ENCODE data around the gene ACVR2B.

ACVR2B gene

DNA sequence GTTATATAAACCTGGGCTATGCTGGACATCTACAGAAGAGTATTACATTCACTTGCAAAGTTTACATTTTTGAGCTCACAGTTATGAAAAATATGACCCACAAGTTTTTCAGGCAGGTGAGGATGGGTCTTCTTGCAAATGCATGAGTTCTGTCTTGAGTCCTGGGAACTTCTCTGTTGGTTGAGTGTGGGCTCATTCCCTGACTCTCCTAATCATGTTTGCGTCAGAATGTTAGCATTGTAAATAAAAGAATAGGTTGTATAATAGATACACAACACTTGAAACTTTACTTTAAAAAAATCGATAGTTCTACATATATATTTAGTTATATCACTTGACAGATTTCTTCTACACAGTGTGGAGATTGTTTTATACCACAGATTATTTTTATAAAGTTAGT, 35.3 kb downstream of the ACVR2B start:
- no peak for DNase-seq (ENCODE audit: low read depth)

DNA sequence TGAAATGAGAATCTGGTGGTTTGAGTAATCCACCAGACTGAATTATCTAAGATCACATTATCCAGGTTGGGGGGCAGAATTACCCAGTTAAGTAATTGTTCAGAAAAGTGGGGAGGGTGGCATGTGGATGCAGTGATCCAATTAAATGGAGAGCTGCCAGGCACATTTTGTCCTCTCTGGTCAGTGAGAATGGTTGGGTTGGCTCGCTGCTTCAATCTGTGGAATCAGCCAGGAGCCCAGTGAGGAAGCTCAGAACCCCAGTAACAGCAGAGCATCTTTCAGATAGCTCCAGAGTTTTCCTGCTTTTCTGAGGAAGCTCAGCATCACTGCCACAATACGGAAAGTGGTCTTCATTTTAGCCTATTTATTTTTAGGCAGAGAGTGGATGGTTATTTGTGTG, 36.1 kb downstream of the ACVR2B start:
- no peak for DNase-seq (ENCODE audit: low read depth)

DNA sequence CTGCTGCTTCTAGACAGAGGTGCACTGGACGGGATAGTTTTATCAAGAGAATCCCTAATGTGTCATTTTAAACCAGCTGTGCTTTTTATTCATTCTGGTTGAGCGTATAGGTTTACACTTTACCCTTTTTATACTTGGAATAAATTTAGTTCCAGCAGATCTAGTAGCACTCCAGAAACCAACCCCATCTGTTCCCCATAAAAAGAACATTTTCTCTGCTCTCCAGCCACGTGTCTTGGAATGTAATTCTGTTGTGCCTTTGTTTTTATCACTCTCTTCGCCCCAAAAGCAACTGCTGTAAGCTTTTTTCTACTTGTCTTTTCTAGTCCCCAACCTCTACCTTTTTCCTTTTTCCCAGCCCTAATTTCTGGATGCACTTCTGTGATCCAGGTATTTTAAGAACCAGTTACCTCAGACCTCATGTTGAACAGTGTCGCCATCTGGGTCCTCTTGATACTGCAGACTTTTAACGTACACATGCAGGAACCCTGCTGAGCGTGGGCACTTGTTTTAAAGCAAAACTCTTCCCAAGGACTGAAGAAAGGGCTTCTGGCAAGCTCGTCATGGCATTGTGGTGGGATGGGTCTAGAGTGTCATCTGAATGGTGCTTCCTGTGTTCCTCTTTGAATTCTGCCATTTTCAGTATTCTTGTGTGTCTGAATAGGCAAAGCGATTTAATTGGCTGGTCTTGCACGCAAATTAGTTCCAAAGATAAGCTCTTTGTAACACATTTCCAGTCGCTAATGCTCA, 36.8 kb downstream of the ACVR2B start:
- no peak for DNase-seq (ENCODE audit: low read depth)

DNA sequence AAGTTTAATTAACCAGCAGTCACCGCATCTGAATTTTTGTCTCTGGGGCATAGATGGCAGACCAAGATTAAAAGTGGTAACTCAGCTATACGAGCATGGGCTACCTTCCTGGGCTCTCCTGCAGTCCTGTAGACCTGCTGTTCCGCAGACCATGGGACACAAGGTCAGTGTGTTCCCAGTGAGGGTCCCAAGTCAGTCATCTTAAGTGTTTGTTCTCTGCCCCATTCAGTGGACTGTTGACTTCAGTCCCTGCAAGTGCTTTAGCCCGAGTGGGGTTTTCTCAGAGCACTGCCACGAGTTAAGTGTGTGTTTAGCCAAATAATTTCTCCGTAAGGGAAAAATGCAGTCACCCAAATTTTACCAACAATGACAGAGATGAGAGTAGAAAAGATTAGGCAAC, 37.5 kb downstream of the ACVR2B start:
- no peak for DNase-seq (ENCODE audit: low read depth)

DNA sequence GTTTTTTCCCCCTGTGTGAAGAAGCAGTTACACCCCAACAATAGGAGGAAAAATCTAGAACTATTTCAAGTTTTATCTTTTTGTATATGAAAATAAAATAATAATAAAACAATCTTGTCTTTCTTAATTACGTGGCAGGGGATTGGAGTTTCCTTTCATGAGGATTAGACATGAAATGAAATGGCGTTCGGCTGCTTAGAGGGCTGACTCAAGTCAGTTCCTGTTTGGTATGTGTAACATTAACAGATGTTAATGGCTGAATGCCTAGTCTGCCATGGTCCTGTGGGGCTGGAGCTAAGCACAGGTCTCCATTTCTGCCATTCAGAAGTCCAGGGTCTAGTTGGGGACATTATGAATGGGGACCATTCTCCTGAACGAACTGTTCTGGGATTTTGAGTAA, 39.3 kb downstream of the ACVR2B start:
- no peak for DNase-seq (ENCODE audit: low read depth)

DNA sequence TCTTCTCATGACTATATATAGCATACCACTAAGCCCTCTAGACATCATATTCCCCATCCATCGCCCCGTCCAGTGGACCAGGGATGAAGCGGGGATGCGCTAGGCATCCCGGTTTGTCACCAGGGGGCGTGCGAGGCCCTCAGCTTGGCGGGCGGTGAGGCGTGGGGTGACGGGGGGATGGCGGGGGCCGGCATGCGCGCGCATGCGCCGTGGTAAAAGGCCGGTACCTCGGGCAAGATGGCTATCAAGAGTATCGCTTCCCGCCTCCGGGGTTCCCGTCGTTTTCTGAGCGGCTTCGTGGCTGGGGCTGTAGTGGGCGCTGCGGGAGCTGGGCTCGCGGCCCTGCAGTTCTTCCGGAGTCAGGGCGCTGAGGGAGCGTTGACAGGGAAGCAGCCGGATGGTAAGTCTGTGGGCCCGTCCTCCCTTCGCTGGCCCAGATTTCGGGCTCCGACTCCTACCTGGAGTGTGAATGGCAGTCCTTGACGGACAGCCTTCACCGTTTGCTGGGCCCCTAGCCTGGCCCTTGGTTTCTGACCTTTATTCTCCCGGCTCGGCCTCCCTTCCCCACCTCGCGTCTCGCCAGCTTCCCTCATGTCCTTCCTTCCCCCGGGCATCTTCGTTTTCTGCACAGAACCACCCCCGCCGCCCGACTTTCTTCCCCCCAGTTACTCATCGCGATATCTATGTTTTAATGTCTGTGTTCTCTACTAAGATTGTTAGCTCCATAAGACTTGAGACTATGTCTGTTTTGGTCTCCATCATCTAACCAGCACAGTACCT, 42.6 kb downstream of the ACVR2B start, which contains the start of gene EXOG:
Gene EXOG (plus strand): TSS at position 210 of the 780 bp plus-strand sequence. CDS start 28 bp downstream, at position 238.
- DNase-seq (ENCODE audit: low read depth): peak; percentile 91

DNA sequence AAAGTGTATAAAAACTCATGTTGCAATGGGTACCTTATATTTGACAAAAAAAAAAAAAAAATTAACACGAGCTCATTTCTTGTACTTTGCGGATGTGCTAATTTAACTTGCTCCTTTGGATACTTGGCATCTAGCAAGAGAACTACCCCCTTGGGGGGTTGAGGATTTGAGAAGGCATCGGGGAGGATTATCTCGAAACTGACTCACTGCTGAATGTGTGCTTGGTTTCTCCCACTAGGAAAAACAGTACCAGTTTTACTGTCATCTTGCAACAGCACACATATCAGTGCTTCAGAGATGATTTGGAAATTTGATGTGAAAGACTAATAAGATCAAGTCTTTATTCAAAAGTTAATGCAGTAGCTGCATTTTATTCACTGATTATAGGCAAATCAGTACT, 43.3 kb downstream of the ACVR2B start:
- no peak for DNase-seq (ENCODE audit: low read depth)

DNA sequence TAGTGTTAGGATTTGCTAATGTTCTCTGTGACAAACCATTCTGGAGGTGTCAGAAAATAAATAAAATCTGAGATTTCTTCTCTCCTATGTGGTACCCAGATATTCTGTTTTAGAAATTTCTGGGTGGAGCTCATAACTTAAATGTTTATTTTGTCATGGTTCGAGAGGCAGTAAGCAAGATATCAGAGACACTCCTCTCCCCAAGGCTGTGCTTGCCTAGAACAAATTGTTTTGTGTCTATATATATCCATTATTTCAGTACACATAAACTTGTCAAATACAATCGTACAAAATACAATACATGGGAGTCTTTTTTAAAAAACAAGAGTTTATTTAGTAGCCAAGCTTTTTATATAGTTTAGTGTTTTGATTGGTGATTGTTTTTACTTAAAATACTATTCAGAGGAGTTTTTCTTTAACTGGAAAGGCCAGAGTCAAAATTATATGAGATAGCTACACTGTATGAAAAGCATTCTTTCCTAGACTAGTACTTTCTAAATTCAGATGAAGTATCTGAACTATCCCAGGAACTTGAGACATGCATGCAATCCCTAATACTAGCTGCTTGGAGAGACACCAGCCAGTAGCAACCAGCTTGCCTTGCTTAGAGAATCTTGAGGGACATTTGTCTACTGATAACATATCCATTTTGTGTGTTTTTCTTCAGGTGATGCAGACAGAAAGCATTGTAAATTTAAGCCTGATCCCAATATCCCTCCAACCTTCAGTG, 47.2 kb downstream of the ACVR2B start:
- no peak for DNase-seq (ENCODE audit: low read depth)

DNA sequence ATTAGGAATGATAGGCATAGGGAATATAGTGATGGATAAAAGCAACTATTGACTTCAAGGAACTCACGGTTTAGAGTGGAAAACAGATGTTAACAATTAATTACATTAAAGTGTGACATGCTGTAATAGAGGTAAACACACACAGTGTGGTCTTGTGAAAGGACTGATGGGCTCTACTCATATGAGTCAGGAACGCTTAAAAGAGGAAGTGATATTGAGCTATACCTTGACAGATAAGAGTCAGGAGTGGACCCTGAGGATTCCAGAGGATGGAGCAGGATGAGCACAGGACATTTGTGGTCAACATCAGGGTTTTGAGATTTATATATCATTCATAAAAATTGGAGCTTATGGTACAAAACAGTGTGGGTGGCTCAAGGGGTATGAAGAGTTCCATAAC, 53.4 kb downstream of the ACVR2B start:
- no peak for DNase-seq (ENCODE audit: low read depth)

DNA sequence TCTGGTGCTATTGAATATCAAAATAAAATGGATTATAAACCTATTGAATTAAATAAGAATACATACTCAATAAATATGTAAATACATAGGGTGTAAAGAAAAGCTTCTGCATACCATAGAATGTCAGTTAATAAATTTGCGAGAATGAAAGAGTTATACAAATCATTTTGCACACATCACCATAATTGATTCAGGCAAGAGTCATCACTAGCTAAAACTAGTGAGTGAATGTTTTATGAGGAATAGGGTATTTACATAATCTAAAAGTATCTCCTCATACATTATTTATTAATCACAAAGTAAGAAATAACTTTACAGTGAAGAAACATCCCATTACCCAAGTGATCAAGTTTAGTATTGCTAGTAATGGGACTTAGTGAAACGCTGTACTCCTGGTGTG, 56.0 kb downstream of the ACVR2B start:
- DNase-seq (ENCODE audit: low read depth): no peak

DNA sequence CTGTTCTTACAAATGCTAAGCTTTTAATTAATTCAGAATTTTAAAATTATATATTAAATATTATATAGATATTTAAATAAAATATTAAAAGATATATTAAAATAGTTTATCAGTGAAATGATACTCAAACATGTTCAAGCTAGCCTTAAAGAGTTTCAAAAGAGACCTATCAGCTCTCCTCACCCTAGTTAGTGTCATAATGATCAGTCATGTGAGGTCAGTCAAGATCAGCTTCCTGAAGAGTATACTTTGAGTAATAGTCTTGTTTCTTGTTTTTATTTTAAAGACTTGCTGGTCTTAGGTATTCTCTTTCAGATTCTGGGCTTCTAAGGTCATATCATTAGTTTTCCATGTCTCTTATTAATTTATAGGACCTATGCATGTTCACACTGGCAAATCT, 56.9 kb downstream of the ACVR2B start:
- DNase-seq (ENCODE audit: low read depth): no peak

DNA sequence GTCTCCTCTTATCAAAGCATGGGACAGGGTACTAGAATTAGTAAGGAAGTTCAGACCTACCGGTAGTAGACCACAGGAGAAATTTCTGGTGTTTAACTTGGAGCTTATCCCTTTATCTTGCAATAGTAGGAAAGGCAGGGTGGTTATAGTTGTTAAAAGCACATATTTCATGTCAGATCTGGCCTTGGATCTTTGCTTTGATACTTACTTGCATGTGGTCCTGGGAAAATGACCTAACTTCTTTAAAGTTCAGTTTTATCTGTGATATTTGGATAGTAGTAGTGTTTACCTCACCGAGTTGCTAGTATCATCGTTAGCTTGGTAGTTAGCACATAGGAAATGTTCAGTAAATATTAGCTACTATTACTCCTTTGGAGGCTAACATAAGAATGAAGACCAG, 57.9 kb downstream of the ACVR2B start:
- DNase-seq (ENCODE audit: low read depth): no peak

DNA sequence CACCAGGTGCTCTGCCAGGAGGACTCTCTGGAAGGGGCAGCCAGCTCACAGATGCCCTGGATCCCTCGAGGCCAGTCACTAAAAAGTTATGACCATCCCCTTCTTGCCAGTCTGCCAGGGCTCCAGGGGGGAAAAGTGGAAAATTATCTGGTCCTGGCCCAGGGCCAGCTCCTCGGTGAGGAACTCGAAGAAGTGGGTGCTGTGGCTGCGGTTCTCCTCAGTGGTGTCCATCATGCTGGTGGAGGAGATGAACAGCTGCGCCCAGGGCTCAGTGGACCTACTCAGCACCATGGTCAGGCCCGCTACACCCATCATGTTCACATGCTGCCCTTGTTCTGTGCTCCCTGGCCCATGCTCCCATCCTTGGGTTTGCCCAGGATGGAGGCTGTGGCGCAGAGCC, 61.7 kb downstream of the ACVR2B start:
- no peak for DNase-seq (ENCODE audit: low read depth)

DNA sequence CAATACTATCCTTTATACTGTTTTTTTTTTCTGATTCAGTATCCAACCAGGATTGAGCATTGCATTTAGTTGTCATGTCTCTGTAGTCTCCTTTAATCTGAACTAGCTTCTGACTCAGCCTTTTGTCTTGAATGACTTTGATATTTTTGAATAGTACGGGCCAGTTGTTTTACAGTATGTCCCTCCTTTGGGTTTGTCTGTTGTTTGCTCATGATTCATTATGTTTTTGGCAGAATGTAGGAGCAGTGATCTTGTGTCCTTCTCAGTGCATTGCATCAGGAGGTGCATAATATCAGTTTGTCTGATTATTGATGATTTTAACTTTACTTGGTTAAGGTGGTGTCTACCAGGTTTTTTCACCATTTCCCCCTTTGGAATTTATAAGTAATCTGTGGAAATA, 63.0 kb downstream of the ACVR2B start:
- no peak for DNase-seq (ENCODE audit: low read depth)

DNA sequence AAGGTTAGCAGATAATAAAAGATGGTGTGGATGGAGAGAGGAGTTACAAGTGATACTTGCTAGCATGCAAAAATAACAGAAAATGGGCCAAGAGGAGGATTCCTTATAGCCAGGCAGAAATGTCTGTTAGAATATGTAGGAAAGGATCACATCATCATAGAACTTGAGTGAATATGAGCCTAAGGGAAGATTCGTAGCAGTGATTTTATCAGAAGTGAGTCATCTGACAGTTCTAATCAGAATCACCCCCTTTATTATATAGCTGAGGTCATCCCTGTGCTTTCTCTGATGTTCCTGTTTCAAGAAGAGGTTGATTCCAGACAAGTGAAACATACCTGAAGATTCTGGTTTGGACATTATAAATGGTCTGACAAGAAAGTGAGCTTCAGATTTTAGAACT, 65.3 kb downstream of the ACVR2B start:
- DNase-seq (ENCODE audit: low read depth): no peak

DNA sequence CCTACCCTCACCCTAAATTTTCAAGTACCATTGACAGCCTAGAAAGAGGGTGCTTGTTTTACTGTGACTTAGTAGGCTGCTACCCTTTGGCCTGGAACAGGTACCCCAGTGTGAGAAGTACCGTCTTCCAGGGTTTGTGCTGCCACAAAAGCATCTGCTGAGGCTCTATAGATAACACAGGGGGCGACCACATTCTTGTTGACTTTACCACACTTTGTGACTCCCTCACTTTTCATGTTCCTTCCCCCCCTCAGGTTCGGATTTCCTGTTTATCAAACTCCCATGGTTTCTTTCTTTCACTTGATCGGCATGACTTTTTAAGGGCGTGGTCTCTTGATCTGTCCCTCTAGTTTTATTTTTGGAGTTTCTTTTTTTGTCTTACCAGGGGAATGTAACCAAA, 66.0 kb downstream of the ACVR2B start:
- DNase-seq (ENCODE audit: low read depth): no peak

DNA sequence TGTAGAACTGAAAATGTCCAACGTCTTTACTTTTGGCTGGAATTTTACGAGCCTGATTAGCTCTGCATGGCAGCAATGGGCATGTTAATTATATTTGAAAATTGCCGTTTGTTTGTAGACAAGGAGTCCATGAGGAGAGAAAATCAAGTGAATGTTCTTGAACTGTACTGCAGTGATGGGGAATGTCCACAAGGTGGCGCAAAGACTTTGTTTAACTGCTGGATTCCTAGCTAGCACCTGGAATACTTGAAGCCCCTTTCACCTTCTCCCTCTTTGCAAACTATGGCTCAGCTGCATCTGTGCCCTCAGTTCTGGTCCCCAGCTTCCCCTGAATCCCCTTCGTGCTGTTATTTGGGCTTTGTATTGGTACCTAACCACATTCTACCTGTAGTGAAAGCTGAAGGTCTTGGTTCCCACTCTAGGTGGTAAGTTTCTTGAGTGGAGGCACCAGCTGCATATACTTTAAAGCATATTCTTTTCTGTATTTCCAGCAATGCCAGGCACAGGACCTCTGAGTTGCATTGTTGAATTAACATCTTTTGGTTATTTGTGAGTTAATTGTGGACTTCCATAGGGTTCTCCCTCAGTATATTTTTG, 67.8 kb downstream of the ACVR2B start:
- peak; percentile 21 for DNase-seq (ENCODE audit: low read depth)

DNA sequence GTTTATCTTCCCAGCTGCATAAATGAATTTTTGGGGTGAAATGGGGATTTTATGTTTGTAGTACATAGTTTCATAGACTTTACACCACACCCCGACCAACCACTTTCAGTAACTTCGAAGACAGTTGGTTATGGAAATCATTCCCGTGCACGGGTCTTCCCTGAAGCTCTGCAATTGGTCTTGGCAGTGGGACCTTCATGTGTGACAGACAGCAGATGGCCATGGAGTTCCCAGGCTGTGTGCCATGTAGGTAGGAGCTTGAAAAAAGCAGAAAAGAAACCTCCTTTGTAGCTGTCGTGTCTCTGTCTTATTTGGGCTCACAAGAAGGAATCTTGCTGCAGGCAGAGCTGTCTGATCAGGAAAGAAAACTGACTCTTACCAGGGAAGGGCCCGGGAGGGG, 68.3 kb downstream of the ACVR2B start:
- no peak for DNase-seq (ENCODE audit: low read depth)

DNA sequence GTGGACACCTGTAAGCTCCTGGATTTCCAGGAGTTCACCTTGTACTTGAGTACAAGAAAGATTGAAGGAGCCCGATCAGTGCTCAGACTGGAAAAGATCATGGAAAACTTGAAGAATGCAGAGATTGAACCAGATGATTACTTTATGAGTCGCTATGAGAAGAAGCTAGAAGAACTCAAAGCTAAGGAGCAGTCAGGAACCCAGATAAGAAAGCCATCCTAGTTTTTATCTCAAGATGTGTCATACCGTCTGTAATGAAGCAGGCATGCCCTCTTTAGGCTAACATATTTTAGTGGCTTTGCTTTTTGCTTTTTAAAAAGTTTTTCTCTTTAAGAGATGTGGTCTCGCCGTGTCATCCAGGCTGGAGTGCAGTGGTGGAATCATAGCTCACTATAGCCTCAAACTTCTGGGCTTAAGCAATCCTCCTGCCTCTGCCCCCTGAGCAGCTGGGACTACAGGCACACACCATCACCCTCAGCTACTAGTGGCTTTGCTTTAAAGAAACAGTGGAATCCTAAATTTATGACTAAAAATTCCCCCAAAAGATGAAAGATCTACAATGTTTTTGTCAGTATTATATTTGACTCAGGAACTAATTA, 70.5 kb downstream of the ACVR2B start:
- DNase-seq (ENCODE audit: low read depth): no peak

DNA sequence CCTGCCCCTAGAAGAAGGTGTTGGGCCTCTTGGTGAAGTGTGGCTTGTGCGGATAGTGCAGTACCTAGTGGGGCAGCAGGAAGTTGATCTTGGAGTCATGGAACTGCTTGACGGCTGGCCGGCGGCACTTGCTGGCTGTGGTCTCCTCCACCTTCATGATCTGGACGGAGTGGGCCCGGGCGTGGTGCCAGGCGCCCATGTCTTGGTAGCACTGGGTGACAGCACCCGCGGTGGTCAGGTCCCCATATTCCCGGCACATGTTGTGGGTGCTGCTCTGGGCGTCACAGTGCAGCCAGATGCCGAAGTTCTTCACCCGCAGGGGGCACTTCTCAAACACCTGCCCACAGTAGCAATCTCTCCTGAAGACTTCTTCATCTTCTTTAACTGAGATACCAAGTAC, 73.1 kb downstream of the ACVR2B start:
- DNase-seq (ENCODE audit: low read depth): no peak

DNA sequence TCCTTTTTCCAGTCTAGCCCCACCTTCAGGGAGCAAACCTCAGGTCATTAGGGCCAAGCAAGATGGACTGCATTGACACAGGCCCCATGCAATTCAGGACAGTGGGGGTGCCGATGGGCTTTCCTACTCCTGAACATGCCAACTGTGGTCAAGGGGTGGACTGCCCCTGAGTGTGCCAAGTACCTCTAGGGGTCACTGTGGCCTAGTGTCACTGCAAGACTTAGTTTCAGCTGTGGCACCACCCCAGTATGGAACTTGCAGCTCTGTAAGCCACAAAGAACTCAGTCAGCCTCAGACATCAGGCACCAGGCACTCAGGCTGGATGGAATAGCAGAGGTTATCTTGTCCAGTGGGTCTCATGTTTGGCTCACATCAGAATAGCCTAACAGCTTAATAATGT, 74.8 kb downstream of the ACVR2B start:
- DNase-seq (ENCODE audit: low read depth): no peak

DNA sequence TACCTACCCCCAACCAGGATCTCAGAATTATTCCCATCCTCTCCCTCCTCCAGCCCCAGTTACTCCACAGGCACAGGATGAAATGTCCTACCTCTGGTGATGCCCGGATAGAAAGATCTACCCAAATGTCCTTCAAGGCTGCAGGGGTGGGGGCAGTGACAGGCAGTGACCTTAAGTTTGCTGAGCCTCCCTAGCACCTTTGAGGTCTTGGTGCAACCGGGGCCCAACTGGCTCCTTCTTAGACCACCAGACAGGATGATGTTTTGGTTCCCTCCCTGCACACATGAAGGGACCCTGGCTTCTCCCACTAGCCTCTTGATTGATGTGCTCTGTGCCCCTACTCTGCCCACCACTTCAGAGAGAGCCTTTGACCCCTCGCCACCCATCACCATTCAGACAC, 78.8 kb downstream of the ACVR2B start:
- DNase-seq (ENCODE audit: low read depth): no peak

Measured in stimulated activated CD4-positive, alpha-beta T cell treated with anti-CD3 and anti-CD28 coated beads, Interleukin-2, amount 100 ng/mL, for 4 hours (primary cell).